ENCODE measurements around the gene PLCD4.

PLCD4 gene

GRCh38 chr2:218621007-218621406 is 13.3 kb downstream of the PLCD4 start:
- DNase-seq (ENCODE audit: low read depth in 2 of 2): no peak

- DNase-seq (ENCODE audit: low read depth in 2 of 2): no peak
Observed at GRCh38 chr2:218622606-218623365, 15.1 kb downstream of the PLCD4 start.

DNA sequence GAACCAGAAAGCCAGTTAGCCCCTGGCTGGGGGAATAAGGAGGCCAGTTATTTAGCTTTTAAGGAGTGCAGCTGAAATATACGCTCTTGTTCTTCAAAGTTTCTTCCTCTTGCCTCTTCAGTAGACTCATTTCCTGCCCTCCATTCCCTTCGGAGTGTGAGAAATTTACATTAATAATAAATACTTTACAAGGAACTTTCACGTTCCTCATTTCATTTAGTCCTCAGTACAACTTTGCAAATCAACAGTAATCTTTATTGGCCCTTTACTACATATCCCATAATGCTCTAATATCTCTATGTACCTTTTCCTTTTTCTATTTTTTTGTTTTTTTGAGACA is 15.6 kb downstream of the PLCD4 start:
- no peak for DNase-seq (ENCODE audit: low read depth in 2 of 2)

DNA sequence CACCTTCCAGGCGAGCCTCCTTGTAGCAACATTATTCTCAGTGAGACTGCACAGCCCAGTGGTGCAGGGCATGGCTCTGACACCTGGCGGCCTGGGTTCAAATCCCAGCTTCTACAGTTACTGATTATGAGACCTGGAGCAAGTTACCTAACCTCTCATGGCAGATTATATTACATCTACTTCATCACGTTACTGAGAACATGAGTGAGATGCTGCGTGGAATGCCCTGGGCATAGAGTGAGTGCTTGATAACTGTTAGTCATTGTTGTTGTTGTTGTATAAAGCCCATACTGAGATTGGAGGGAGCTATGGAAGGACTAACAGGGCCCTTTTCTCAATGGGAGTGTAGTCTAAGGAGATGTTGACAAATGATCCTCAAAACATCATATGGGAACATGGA is 18.7 kb downstream of the PLCD4 start:
- no peak for DNase-seq (ENCODE audit: low read depth in 2 of 2)

GRCh38 chr2:218627939-218628338 is 20.2 kb downstream of the PLCD4 start:
- no peak for DNase-seq (ENCODE audit: low read depth in 2 of 2)

DNA sequence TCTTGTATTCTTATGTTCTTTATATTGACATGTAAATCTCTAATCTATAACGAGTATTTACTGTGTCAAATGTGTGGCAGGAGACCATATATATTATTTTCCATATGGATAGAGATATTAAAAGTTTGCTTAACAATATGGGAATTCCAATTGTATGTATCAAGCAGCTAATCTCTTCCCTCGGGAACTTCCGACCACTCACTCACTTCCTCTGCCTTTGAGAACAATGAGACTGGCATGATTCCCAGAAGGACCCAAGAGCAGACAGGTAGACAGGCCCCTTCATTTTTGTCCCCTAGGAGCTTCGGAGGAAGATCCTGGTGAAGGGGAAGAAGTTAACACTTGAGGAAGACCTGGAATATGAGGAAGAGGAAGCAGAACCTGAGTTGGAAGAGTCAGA is 24.1 kb downstream of the PLCD4 start:
- no peak for DNase-seq (ENCODE audit: low read depth in 2 of 2)

- DNase-seq (ENCODE audit: low read depth in 2 of 2): no peak
Observed at GRCh38 chr2:218635719-218636118, 28.0 kb downstream of the PLCD4 start.

- DNase-seq (ENCODE audit: low read depth in 2 of 2): no peak
Observed at GRCh38 chr2:218638372-218638771, 30.7 kb downstream of the PLCD4 start.

GRCh38 chr2:218642121-218642656 is 34.5 kb downstream of the PLCD4 start:
- DNase-seq (ENCODE audit: low read depth in 2 of 2): no peak

GRCh38 chr2:218642786-218643185 is 35.1 kb downstream of the PLCD4 start:
- no peak for DNase-seq (ENCODE audit: low read depth in 2 of 2)

GRCh38 chr2:218643751-218644310 is 36.1 kb downstream of the PLCD4 start:
- no peak for DNase-seq (ENCODE audit: low read depth in 2 of 2)

DNA sequence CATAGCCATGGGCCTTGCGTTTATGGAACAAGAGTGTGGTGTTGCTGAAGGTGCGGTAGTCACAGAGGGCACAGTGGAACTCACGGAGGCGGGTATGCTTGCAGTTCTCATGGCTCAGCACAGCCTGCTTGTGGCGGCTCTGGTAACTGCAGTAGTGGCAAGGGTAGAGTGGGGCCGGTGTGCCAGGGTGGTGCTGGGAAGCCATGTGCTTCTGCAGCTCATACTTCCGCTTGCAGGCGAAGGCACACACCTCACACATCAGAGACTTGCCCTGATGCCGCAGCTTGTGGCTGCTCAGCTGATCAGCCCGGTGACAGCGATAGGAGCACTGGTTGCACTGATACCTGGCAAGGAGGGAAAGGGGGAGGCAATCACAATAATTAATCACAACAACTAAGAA is 37.0 kb downstream of the PLCD4 start:
- DNase-seq (ENCODE audit: low read depth in 2 of 2): no peak

GRCh38 chr2:218645126-218645525 is 37.4 kb downstream of the PLCD4 start:
- no peak for DNase-seq (ENCODE audit: low read depth in 2 of 2)

DNA sequence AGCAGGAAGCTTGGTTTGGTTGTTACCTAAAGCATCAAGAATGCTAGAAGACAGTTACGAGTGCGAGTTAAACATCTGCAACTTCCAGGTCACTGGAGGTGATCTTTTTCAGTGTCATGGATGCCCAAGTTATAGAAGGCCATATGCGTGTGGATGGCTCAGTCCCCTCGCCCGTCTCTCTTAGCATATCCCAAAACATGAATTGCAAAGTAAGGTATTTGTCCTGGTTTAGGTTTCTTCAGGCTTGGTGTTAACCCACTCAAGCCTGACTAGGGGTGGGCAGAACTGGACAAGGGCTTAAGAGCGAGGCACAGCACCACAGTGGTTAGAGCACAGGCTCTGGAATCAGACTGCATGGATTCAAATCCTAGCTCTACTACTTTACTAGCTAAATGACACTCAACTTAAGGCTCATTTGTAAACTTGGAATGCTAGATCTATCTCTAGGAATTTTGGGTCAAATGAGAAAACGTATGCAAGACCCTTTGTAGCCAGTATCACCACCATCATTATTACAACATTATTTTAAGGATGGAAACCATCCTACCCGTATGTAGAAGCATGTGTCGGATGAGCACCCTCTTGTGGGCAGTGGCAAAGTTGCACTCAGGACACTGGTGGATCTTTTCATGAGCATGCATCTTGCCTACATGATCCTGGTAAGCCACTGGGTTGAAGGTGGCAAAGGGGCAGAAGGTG is 40.5 kb downstream of the PLCD4 start:
- no peak for DNase-seq (ENCODE audit: low read depth in 2 of 2)

- DNase-seq (ENCODE audit: low read depth in 2 of 2): no peak
Observed at GRCh38 chr2:218648787-218649100, 41.0 kb downstream of the PLCD4 start.

DNA sequence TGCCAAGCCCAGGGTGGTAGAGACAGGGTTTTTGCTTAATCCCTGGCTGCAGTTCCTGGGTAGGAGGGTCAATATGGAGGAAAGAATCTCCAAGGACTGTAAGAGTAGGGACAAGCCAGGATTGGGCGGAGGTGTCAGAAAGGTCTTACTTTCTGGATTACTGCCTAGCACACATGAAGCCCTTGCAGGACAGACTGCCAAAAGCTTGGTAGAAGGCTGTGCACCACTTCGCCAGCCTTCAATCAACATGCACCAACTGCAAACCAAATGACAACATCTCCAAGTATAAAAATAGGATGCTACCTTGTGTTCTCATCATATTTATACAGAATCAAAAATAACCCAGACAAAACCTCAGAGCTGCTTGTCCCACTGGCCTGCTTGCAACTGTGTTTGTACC is 48.1 kb downstream of the PLCD4 start:
- DNase-seq (ENCODE audit: low read depth in 2 of 2): no peak

- DNase-seq (ENCODE audit: low read depth in 2 of 2): no peak
Observed at GRCh38 chr2:218658671-218659257, 51.1 kb downstream of the PLCD4 start.

DNA sequence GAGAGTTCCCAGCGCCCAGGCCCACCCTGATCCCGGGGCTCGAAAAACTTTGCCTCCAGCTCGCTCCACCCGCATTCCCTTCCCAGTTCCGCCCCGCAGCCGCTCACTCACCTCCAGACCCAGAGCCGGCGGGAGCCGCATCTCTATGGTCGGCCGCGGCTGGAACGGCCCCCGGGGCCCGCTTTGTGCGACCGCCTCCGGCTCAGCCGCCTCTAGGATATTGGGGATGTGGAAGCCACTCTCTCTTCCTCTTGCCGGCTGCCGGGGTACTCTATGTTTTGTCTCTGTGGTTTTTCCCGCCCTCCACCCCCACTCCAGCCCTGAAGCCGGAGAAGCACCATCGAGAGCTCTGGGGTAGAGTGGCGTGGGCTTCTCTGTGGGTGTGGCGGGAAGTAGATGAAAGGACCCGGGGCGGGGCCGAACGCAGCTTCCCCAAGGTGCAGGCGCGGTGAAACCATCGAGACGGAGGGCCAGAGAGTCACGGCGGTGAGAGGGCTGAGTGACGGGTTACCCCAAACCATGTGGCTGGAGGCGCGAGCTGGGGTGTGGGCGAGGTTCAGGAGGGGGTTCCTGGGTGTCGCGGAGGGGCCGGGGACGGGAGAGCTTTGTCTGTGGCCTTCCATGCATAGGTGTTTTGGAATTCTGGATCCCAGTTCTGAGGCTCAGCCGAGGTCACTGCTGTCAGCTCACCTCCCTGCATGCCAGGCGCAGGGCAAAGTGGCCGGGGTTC is 51.7 kb downstream of the PLCD4 start, which contains the start of the genes BCS1L and ZNF142:
Gene BCS1L, plus strand, starts transcription at position 426 of the 730 bp plus-strand sequence. CDS start 1,305 bp downstream, outside the sequence.
Gene ZNF142, minus strand, starts transcription at position 366 of the 730 bp plus-strand sequence. CDS start 3,194 bp downstream, outside the sequence.
- peak; percentile 71 to 87 for DNase-seq (ENCODE audit: low read depth in 2 of 2)

- no peak for DNase-seq (ENCODE audit: low read depth in 2 of 2)
Observed at GRCh38 chr2:218659988-218660358, 52.3 kb downstream of the PLCD4 start.

- DNase-seq (ENCODE audit: low read depth in 2 of 2): no peak
Observed at GRCh38 chr2:218662377-218662776, 54.7 kb downstream of the PLCD4 start.

DNA sequence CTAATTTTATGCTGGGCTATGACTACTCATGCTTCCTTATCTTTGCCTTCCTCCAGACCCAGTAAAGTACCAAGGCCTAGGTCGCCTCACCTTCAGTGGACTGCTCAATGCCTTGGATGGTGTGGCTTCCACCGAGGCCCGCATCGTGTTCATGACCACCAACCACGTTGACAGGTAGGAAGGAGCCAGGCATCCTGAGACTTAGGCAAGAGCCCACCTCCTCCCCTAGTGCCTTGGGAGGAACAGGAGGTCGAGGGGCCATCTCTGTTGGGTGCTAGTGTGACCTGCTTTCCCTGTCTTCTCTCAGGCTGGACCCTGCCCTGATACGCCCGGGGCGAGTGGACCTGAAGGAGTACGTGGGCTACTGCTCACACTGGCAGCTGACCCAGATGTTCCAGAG is 55.1 kb downstream of the PLCD4 start:
- DNase-seq (ENCODE audit: low read depth in 2 of 2): no peak

DNA sequence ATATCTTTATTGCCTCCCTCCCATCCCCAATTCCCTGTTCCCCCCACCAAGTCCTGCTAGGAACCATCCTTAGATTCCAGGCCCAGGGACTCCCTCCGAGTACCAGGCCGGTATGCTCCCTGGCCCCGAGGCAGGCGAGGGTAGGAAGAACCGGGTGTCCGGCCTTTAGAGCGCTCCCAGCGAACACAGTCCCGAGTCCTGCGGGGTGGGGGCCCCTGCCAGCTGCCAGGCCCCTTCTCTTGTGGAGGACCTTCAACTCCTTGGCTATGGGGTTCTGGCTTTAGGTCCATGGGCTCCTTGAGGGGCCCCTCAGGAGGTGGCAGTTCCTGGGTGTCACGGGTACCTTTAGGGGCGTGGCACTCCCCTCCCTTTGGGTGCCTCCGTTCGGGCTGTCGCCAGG is 56.2 kb downstream of the PLCD4 start:
- DNase-seq (ENCODE audit: low read depth in 2 of 2): no peak
